Rectal smooth muscle tissue (tissue), 1 donor: ENCODE results near the gene UNKL.

Source experiments
- H3K27ac ChIP-seq: one replicate; pipeline ENCODE4 v1.7.0; 2013; ENCODE audit warnings: low read depth, low read length, inconsistent platforms
- H3K27me3 ChIP-seq: one replicate; pipeline ENCODE4 v1.7.0; 2013; ENCODE audit warnings: low read length; ENCODE audit not compliant: control insufficient read depth, insufficient read depth
- H3K36me3 ChIP-seq: one replicate; pipeline ENCODE4 v1.7.0; 2013; ENCODE audit warnings: low read length; ENCODE audit not compliant: control insufficient read depth, insufficient read depth
- H3K4me1 ChIP-seq: one replicate; pipeline ENCODE4 v1.7.0; 2013; ENCODE audit warnings: low read length; ENCODE audit not compliant: control insufficient read depth, insufficient read depth
- H3K4me3 ChIP-seq: one replicate; pipeline ENCODE4 v1.7.0; 2013; ENCODE audit warnings: low read length
- H3K9ac ChIP-seq: one replicate; pipeline ENCODE4 v1.7.0; 2013; ENCODE audit warnings: low read length

The UNKL gene

GRCh38 chr16:1414532-1415260 is at the start of gene UNKL:
UNKL (minus strand) TSS chr16:1414704; CDS start chr16:1414691, 13 bp downstream.
- Histone ChIP-seq H3K27me3 (no peaks in the 10 kb centered on the region), H3K4me3 (peak within 1 kb of the TSS; percentile 92), H3K4me1 (peaks cover 1% of the 10 kb centered on the region), H3K36me3 (peaks cover 9% of the 10 kb centered on the region), H3K27ac (peak within 1 kb of the TSS; percentile 92), H3K9ac (peak within 1 kb of the TSS; percentile 80)

GRCh38 chr16:1461146-1461545 is 46.6 kb upstream of the UNKL start:
- H3K27ac ChIP-seq = peak overlapping the region; percentile 84
- H3K4me3 ChIP-seq = peak overlapping the region; percentile 9
- peaks cover 13% of the 10 kb centered on the region for H3K36me3 ChIP-seq
- no peaks in the 10 kb centered on the region for H3K27me3 ChIP-seq
- H3K9ac ChIP-seq = no peak overlapping the region
- H3K4me1 ChIP-seq = peaks cover 7% of the 10 kb centered on the region

- H3K9ac ChIP-seq = no peak overlapping the region
- H3K27ac ChIP-seq = peak overlapping the region; percentile 84
- no peaks in the 10 kb centered on the region for H3K27me3 ChIP-seq
- H3K36me3 ChIP-seq = peaks cover 16% of the 10 kb centered on the region
- no peak overlapping the region for H3K4me3 ChIP-seq
- H3K4me1 ChIP-seq = peaks cover 7% of the 10 kb centered on the region
These were observed 46.2 kb upstream of the UNKL start for GRCh38 chr16:1460602-1461138.

- no peaks in the 10 kb centered on the region for H3K27me3 ChIP-seq
- H3K36me3 ChIP-seq = peaks cover 16% of the 10 kb centered on the region
- no peak overlapping the region for H3K4me3 ChIP-seq
- H3K9ac ChIP-seq = no peak overlapping the region
- H3K27ac ChIP-seq = peak overlapping the region; percentile 84
- H3K4me1 ChIP-seq = peaks cover 7% of the 10 kb centered on the region
These were observed 45.5 kb upstream of the UNKL start for GRCh38 chr16:1459967-1460366.

GRCh38 chr16:1458977-1459341 is 44.5 kb upstream of the UNKL start:
- Histone ChIP-seq H3K9ac (no peak overlapping the region), H3K4me3 (no peak overlapping the region), H3K36me3 (peaks cover 18% of the 10 kb centered on the region), H3K27me3 (no peaks in the 10 kb centered on the region), H3K4me1 (peaks cover 7% of the 10 kb centered on the region), H3K27ac (no peak overlapping the region)

GRCh38 chr16:1458336-1458976 is 44.0 kb upstream of the UNKL start:
- no peak overlapping the region for H3K27ac ChIP-seq
- H3K4me1 ChIP-seq = peaks cover 7% of the 10 kb centered on the region
- peaks cover 21% of the 10 kb centered on the region for H3K36me3 ChIP-seq
- H3K4me3 ChIP-seq = no peak overlapping the region
- no peaks in the 10 kb centered on the region for H3K27me3 ChIP-seq
- no peak overlapping the region for H3K9ac ChIP-seq

- H3K36me3 ChIP-seq = peaks cover 21% of the 10 kb centered on the region
- no peak overlapping the region for H3K9ac ChIP-seq
- H3K4me1 ChIP-seq = peaks cover 7% of the 10 kb centered on the region
- no peak overlapping the region for H3K4me3 ChIP-seq
- H3K27ac ChIP-seq = no peak overlapping the region
- H3K27me3 ChIP-seq = no peaks in the 10 kb centered on the region
These were observed 43.2 kb upstream of the UNKL start for GRCh38 chr16:1457489-1458245.

- Histone ChIP-seq H3K36me3 (peaks cover 21% of the 10 kb centered on the region), H3K4me1 (peaks cover 7% of the 10 kb centered on the region), H3K27ac (no peak overlapping the region), H3K27me3 (no peaks in the 10 kb centered on the region), H3K4me3 (no peak overlapping the region), H3K9ac (no peak overlapping the region)
These were observed 42.4 kb upstream of the UNKL start for GRCh38 chr16:1456951-1457350.

GRCh38 chr16:1455190-1456171 is 41.0 kb upstream of the UNKL start:
- Histone ChIP-seq H3K36me3 (peaks cover 22% of the 10 kb centered on the region), H3K27me3 (no peaks in the 10 kb centered on the region), H3K27ac (no peak overlapping the region), H3K9ac (no peak overlapping the region), H3K4me1 (peaks cover 3% of the 10 kb centered on the region), H3K4me3 (no peak overlapping the region)

- Histone ChIP-seq H3K4me1 (no peaks in the 10 kb centered on the region), H3K27me3 (no peaks in the 10 kb centered on the region), H3K9ac (no peak overlapping the region), H3K4me3 (no peak overlapping the region), H3K36me3 (peaks cover 21% of the 10 kb centered on the region), H3K27ac (no peak overlapping the region)
These were observed 40.1 kb upstream of the UNKL start for GRCh38 chr16:1454561-1454960.

GRCh38 chr16:1453316-1453715 is 38.8 kb upstream of the UNKL start:
- Histone ChIP-seq H3K36me3 (peaks cover 21% of the 10 kb centered on the region), H3K4me1 (no peaks in the 10 kb centered on the region), H3K4me3 (no peak overlapping the region), H3K27ac (no peak overlapping the region), H3K9ac (no peak overlapping the region), H3K27me3 (no peaks in the 10 kb centered on the region)
